SH-SY5Y (cell line): Measurements from ENCODE around the gene HCFC1R1.

ENCODE experiments used
- GATA2 ChIP-seq: IDR thresholded peaks from 2 replicates; pipeline ENCODE4 v1.6.1; 2011; ENCODE audit warnings: mild to moderate bottlenecking, low read depth, low read length
- GATA3 ChIP-seq: IDR thresholded peaks from 2 replicates; pipeline ENCODE4 v1.6.1; 2011; ENCODE audit warnings: low read depth, mild to moderate bottlenecking, low read length, moderate library complexity

The HCFC1R1 gene

GRCh38 chr16:2986623-2987188 is 37.0 kb downstream of the HCFC1R1 start:
- no peak for TF ChIP-seq GATA2
- TF ChIP-seq GATA3 = no peak

GRCh38 chr16:2985893-2986355 is 37.8 kb downstream of the HCFC1R1 start:
- no peak for TF ChIP-seq GATA3
- TF ChIP-seq GATA2 = no peak

- TF ChIP-seq GATA2 (no peak), GATA3 (no peak)
Observed at GRCh38 chr16:2985462-2985861, 38.3 kb downstream of the HCFC1R1 start.

GRCh38 chr16:2983706-2984136 is 40.0 kb downstream of the HCFC1R1 start:
- TF ChIP-seq GATA2 = no peak
- TF ChIP-seq GATA3 = no peak

- no peak for TF ChIP-seq GATA2
- no peak for TF ChIP-seq GATA3
Observed at GRCh38 chr16:2982402-2982801, 41.3 kb downstream of the HCFC1R1 start.

- TF ChIP-seq GATA3 (no peak), GATA2 (no peak)
Observed at GRCh38 chr16:2981899-2982250, 41.9 kb downstream of the HCFC1R1 start.

- TF ChIP-seq GATA2 (no peak), GATA3 (no peak)
Observed at GRCh38 chr16:2981177-2981898, 42.4 kb downstream of the HCFC1R1 start.

GRCh38 chr16:2980227-2981176 is 43.2 kb downstream of the HCFC1R1 start, which contains the start of gene PKMYT1:
Gene PKMYT1, minus strand, starts transcription at chr16:2980446. Its CDS starts 789 bp downstream, at chr16:2979657.
- no peak for TF ChIP-seq GATA2
- no peak for TF ChIP-seq GATA3

- TF ChIP-seq GATA2 (no peak), GATA3 (no peak)
Observed at GRCh38 chr16:2979669-2980226, 44.0 kb downstream of the HCFC1R1 start.

GRCh38 chr16:2977440-2977839 is 46.3 kb downstream of the HCFC1R1 start:
- TF ChIP-seq GATA2 (no peak), GATA3 (no peak)

GRCh38 chr16:2976673-2977072 is 47.1 kb downstream of the HCFC1R1 start:
- TF ChIP-seq GATA2 (no peak), GATA3 (no peak)

GRCh38 chr16:2976201-2976600 is 47.5 kb downstream of the HCFC1R1 start:
- no peak for TF ChIP-seq GATA2
- no peak for TF ChIP-seq GATA3

- no peak for TF ChIP-seq GATA3
- TF ChIP-seq GATA2 = no peak
Observed at GRCh38 chr16:2975161-2975795, 48.5 kb downstream of the HCFC1R1 start.
